CD1c-positive myeloid dendritic cell (primary cell): ENCODE data around the gene CCT6B.
"Not testable (repeated sequence)": the region's sequence is repeated elsewhere in the genome, so short reads cannot be mapped to it uniquely, and the experiment has no call there.

Source experiments
- DNase-seq: peaks from one replicate; pipeline ENCODE4 v3.0.0-alpha.2; 2016; ENCODE audit errors: extremely low spot score

CCT6B gene

DNA sequence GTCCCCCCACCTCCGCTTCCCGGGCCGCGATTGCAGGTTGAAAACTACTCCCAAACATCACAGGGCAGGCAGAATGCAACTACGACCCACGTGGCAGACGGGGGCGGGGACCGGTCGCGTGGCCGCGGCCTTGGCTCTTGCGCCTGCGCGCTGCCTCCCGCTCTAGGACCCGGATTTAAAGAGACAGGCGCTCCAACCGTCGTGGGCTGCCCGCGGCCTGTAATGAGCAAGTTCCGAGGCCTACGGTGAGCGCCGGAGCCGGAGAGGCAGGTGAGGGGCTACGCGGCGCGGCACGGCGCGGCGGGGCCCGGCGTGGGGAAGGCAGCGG is 19.1 kb upstream of the CCT6B start, which contains the start of gene LIG3:
Gene LIG3, plus strand, starts transcription at position 160 of the 328 bp plus-strand sequence. CDS start 2,494 bp downstream, outside the sequence.
- DNase-seq, result peak; percentile 97

DNA sequence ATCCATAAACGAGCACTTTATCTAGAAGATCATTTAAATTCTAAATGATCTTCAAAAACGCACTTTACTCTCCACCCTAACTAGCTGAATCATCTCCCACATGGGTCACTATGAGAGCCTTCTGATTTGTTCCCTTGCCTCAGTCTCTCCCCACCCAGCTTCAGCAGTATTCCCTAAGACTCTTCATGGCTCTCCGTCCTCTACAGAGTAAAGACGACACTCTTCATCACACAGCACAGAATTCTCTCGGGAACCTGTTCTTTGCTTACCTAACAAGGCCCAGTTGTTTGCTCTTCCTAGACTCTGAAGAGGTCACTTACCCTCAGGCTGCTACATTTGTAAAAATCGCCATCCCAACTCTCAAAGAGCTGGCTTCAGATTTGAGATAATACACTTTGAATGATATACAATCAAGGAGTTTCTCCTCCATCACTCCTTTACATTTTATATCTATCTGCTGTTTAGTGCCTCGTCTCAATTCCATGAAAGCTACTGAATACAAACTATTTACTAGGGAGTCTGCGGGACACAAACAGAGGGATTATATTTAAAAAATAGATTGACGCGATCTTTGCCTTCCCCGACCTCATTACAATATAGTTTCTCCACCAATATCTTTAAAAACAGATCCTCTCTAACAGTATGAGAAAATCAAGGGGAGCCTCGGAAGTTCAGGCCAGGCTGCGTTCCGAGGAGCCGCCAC is 18.5 kb upstream of the CCT6B start:
- no peak for DNase-seq

DNA sequence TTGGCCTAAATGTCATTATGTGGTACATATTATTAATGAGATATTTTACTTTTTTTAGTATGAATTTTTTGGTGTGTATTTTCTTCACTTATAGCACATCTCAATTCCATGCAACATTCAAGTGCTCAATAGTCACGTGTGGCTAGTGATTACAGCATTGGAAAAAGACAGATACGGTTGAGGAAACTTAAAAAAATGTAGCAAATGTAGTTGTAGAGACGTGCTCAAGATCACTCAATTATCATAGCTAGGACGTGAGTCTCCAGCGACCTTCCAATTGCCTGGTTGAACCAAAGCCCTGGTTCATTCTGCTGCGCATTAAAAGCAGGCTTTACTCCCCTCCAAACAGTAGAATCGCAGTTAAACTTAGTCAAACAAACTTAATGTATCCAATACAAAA is 17.9 kb upstream of the CCT6B start:
- no peak for DNase-seq

DNA sequence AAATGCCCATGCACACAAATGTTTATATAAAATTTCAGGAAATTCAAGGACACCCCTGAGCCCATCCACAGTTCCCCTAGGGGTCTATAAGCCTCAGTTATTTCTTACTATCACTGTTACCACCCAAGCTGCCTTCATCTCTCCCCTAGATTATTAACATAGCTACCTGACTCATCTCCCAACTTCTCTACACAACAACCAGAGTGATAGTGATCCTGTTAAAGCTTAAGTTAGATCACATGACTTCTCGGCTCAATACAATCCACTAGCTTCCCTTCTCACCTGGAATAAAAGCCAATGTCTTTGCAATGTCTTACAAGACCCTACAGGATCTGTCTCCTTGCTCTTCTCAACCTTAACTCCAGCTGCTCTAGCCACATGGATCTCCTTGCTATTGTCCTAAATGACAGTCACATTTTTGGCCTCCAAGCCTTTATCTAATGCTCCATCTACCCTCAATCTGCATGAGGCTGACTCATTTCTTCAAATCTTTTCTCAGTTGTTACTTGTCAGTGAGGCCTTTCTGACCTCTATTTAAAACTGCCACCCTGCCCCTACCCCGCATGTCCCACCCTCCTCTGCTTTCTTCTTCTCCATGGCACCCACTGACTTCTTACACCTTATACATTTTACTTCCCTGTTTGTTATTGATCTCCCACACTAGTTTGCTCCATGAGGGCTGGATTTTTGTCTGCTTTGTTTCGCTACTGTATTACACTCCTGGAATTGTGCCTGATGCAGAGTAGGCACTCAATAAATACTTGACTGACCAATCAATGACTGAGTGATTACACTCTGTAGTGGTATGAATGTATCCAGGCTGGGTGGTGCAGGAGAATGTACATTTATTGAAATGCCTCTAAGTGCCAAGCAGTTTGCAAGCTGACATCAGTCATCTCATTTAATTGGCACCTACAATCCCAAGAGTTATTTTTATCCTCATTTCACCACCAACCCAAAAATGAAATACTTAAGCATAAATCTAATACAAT is 13.8 kb upstream of the CCT6B start:
- DNase-seq, result no peak

DNA sequence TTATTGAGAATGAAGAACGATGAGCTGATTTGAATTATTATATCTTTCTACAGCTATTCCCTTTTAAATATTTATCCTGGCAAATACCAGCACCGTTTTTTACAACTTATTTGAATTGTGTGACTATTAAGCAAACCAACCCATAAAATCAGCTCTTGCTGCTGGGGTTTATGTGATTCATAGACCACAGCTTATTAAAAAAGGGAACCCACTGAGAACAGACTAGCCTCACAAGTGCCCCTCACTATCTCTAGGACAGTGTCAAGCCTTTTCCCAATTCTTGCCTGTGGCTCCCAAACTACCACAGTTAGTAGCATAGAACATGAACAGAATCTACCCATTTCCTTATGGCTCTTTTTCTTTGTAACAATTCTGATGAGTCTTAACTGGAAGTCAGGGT is 12.9 kb upstream of the CCT6B start:
- no peak for DNase-seq

DNA sequence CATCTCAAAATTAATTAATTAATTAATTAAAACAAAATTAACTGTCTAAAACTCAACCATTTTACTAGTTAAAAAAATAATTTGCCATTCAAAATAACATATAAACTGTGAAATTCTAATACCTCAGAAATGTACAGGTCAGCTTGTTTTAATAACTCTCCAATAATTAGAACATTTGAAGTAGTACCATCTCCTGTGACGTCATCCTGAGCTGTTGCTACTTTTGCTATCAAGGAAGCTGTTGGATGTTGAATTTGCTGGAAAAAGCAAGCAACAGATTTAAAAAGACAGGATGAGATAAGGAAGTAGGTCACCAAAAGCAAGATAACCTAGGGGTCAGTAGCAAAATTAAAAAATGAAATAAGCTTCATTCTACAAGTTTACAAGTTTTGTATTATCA is 2.8 kb downstream of the CCT6B start:
- DNase-seq, result no peak

DNA sequence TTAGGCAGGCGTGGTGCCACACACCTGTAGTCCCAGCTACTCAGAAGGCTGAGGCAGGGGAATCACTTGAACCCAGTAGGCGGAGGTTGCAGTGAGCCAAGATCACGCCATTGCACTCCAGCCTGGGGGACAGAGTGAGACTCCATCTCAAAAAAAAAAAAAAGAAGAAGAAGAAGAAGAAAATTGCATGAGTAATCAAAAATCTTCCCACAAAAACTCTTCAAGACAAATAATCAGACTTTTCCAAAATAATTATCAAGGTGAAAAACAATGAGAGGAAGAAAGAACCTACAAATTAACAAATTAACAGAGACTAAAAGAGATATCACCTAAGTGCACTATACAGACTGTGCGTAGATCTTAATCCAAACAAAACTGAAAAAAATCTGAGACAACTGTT is 10.5 kb downstream of the CCT6B start:
- not testable (repeated sequence) for DNase-seq

DNA sequence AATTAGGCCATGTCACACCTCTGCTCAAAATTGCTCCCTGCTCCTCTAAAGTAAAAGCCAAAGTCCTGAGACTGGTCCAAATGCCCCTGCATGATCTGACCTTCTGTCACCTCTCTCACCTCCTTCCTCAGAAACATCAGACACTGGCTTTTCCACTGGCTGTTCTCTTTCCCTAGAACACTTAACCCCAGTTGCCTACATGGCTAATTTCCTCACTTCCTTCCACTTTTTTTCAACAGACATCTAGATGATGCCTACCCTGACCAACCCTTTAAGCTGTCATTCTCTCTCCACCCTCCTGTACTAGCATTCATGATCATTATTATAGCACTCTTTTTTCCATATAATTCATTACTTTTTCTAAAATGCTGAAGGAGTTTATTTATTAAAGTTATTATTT is 31.0 kb downstream of the CCT6B start:
- no peak for DNase-seq

DNA sequence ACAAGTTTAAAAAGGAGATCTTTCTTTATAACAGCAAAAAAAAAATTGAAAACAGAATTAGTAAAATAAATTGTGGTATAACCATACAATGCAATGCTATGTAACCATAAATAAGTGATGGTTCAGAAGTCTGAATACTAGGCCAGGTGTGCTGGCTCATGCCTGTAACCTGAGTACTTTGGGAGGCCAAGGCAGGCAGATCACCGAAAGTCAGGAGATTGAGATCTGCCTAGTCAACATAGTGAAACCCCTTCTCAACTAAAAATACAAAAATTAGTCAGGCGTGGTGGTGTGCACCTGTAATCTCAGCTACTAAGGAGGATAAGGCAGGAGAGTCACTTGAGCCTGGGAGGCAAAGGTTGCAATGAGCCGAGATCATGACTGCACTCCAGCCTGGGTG is 34.6 kb downstream of the CCT6B start:
- no peak for DNase-seq

DNA sequence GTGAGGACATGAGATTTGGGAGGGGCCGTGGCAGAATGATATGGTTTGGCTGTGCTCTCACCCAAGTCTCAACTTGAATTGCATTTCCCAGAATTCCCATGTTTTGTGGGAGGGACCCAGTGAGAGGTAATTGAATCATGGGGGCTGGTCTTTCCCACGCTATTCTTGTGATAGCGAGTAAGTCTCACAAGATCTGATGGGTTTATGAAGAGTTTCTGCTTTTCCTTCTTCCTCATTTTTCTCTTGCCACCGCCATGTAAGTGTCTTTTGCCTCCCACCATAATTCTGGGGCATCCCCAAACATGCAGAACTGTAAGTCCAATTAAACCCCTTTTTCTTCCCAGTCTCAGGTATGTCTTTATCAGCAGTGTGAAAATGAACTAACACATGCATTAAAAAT is 40.6 kb downstream of the CCT6B start:
- peak; percentile 7 for DNase-seq

DNA sequence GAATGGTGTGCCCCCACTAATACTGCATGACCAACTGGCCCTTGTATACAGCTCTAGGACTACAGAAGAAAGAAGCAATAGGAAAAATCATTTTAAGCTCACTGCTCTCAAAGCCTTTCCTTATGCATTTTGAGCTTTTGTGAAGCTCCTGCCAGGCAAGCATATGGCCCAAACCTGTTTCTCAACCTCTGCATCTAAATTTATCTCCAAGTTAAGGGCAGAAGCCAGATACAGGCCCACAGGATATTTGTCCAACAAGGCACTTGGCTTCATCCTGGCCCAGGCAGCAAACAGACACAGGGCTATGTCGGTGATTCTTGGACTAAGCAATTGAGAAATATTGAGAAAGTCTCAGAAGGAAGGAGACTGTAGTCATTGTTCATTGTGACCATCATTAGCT is 43.9 kb downstream of the CCT6B start:
- DNase-seq, result no peak

DNA sequence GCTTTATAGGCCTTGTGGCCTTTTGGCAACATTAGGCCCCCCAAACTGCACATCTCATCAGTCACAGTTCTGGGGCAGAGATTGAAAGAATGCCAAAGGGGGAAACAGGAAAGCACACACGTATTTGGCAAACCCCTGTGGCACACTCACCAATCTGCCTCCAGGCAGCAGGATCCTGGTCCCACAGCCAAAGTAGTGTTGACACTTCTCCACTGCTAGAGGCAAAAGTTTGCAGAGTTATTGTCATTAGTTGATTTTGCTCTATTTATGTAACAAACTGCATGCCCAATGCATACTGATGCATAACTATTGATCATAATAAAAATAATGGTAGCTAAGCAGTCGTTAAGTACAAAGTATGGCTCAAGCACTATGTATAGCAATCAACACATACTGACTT is 45.1 kb downstream of the CCT6B start:
- no peak for DNase-seq

DNA sequence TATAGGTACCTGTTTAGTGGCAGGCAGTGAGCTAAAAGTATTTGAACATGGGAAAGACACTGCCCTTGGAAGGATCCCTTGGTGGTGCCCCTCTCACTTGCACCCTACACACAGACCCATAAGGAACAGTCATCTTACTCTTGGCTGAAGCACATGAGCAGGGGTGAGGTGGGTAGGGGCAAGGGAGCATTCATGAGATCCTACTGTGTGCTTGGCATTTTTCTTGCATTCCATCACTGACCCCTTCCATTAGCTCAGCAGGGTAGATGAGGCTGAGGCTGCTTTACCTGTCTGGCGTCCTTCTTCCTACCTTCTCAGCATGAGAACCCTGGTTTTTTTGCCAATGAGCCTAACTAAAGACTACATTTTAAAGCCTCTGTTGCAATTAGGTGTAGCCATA is 48.3 kb downstream of the CCT6B start:
- DNase-seq, result no peak

DNA sequence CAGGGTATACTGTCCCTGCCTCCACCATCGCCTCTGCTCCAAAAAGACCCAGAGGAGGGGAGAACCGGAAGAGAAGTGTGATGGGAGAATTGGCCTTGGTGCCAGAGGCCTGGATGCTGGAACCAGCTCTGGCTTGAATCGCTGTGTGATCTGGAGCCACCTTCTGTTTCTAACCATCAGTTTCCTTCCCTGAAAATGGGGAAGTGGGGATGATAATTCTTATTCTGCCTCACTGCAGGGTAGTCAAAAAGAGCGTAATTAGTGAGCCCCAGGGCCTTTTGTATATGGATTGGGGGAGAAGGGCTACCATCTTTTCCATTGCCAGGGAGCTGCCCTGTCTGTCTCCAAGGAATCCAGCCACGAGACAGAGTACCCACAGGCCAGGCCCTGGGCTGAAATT is 52.2 kb downstream of the CCT6B start:
- DNase-seq, result no peak

DNA sequence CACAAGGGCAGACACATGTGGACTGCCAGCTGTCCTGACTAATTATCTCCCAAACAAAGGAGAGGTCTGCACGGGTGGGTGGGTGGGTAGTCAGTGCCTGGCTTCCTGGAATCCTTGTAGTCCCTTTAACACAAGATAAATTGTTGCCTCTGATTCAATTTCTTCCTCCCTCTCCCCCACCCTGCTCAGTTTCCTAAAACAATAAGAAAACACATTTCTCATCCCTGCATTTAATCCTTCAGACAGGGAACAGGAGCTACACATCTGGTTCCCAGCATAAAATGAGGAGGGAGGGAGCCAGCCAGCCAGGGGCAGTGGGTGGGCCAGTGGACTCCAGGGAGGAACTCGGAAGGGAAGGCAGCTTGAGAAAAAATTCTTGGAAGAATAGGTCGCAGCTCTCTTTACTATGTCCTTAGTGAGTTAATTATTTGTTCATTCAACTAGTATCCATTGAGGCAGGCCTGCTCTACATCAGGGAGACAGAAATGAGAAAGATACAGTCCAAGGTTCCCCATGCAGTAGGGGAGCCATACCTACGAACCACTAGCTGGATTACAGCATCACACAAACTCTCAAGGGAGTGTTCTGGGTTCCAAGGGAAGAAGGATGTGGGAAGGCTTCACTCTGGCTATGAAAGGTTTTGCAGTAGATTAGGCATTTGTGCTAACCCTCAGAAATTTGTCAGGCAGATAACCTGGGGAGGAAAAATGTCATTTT is 58.3 kb downstream of the CCT6B start:
- no peak for DNase-seq

DNA sequence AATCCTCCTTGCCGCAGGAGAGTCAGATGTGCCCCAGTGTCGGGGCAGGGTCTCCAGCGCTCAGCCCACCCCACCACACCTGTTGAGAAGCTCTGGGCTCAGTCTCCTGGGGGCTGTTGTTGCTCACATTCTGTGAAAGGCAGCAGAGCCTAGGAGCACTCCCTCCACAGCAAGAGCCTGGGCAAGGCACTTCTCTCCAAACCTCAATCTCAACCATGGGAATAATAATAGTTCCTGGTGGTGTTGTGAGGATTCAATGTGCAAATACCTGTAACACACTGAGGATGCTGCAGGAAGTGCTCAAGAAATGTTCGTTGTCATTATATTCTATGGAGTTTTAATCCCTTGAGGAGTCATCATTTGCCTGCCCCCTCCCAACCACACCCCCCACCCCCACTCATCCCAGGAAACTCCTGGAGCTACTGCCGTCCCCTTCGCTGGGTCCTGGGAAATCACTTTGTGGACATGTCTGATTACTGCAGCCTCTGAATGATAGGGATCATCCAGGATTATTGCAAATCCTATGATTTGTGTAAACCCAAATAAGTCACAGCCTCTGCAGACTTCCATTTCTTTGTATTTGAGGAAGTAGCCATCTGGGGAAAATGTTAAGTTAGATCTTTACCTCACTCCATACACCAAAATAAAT is 61.5 kb downstream of the CCT6B start:
- DNase-seq, result no peak

DNA sequence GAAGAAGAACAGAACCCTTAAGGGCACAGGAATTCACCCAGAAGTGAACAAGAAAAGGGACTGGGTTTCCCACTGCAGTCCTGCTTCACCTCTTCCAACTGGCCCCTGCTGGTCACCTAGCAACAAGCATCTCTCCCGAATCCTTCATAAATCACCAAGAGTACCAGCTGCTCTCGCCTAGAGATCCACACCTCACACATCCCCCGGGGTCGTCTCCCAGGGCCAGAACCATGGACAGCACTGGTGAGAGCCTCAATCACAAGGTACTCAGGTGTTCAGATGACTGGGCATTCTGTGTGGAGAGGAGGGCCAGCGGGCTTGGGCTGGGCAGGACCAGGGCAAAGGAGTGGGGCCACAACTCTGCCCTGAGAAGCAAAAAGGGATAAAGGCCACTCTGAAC is 65.9 kb downstream of the CCT6B start:
- DNase-seq, result no peak

DNA sequence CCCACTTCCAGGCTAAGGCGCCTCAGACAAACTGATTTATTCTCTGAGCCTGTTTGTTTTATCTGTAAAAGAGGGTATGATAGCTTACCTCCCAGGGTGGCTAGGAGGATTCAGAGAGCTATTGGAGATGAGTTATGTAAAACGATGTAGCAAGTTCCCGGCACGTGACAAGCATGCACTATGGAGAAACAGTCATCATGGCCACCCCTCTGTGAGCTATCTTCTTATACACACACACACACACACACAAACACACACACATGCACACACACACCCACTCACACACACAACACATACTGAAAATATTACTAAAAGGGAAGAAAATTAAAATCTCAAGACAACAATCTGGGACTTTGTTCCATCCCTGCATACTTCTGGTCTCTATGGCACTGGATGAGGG is 66.3 kb downstream of the CCT6B start:
- DNase-seq, result no peak

DNA sequence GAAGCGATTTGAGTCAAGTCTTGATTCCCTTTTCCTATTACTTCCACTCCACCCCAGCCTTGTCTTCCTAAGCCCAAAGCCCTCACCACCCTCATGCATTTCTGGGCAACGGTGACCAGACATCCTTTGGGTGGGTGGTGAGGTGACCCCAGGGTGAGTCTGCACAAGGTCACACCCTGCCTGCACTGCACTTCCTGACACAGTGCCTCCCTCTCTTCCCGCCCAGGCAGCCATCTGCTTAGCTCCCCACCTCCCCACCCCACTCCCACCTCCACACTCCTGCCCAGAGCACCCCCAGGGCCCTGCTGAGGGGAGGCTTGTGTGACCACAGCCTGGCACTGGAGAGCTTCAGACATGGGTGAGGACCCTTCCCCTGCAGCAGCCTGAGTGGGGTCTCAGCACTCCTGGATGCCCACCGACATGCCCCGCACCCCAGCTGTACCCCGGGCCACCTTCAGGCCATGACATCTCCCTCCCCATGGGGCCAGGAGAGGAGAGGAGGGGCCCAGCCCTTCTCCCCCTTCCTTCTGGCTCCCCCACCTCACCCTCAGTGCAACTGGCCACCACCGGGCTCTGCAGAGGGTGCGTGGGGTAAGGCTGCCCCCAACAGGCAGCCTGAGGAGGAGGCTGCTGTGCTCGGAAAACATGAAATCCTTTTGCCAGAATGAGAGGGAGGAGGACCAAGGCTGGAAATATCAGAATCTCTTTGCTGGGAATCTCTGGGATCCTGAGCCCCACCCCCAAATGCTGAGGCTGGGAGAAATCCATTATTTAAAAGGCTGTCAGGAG is 68.6 kb downstream of the CCT6B start:
- no peak for DNase-seq

DNA sequence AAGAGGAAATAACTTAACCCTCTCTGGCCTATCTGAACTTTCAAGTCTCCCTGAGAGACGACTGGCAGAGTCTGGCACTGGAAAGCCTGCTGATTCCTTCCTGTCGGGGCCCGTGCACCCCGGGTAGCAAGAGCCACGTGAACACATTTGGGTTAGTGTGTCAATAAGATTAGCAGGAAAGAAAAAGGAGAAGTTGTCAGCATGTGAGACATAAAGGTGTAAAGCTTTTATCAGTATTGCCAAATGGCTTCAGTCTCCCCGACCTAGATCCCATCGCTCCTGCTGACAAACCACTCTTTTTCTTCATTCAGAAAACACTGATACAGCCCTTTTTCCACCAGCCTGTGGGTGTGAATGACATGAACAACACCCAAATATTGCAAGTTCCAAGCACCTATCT is 74.4 kb downstream of the CCT6B start:
- no peak for DNase-seq

DNA sequence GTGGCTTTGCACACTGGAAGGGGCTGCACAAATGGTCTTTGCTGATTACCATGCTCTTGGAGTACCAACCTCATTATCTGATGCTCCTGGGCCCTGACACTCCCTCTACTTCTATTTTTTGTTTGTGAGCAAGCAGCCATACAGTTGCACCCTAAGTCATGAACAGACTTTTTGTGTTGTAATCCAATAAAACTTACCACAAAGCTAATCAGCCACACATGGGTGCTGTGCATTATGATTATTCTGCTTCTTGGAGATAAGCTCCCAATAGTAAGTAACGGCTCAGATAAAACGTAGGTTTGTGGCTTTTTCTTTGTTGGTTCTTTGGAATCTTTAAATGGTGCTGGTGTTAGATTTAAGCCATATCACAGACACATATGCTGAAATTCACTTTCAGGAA is 76.2 kb downstream of the CCT6B start:
- DNase-seq, result no peak
